Ramos (cell line): ENCODE data around the gene PALLD.

ENCODE experiments used
- in situ Hi-C: fragments of 300-500 bp; cut with MboI; formaldehyde crosslinking; loops from one replicate; pipeline ENCODE4 v1.14.3; 2022; ENCODE audit warnings: low sequenced_read_pairs; ENCODE audit not compliant: unreplicated experiment

PALLD gene

GRCh38 chr4:168771251-168771650 is 274.4 kb downstream of the PALLD start:
- in situ Hi-C loops, result no loop called here

- in situ Hi-C loops, result no loop called here
Measured at GRCh38 chr4:168773388-168774195, 276.7 kb downstream of the PALLD start.

- in situ Hi-C loops, result no loop called here
Measured at GRCh38 chr4:168776382-168776781, 279.5 kb downstream of the PALLD start.

- in situ Hi-C loops, result no loop called here
Measured at GRCh38 chr4:168777277-168777965, 280.6 kb downstream of the PALLD start.

- in situ Hi-C loops, result no loop called here
Measured at GRCh38 chr4:168781341-168781740, 284.5 kb downstream of the PALLD start.

GRCh38 chr4:168781926-168782325 is 285.1 kb downstream of the PALLD start:
- in situ Hi-C loops, result no loop called here

- in situ Hi-C loops, result no loop called here
Measured at GRCh38 chr4:168782439-168782838, 285.6 kb downstream of the PALLD start.

- in situ Hi-C loops, result no loop called here
Measured at GRCh38 chr4:168784786-168785461, 288.1 kb downstream of the PALLD start.

- in situ Hi-C loops, result no loop called here
Measured at GRCh38 chr4:168787334-168787733, 290.5 kb downstream of the PALLD start.

- in situ Hi-C loops, result no loop called here
Measured at GRCh38 chr4:168787801-168788595, 291.1 kb downstream of the PALLD start.

GRCh38 chr4:168790898-168791297 is 294.0 kb downstream of the PALLD start:
- in situ Hi-C loops, result no loop called here

- in situ Hi-C loops, result no loop called here
Measured at GRCh38 chr4:168791376-168791775, 294.5 kb downstream of the PALLD start.

- in situ Hi-C loops, result no loop called here
Measured at GRCh38 chr4:168793542-168793941, 296.7 kb downstream of the PALLD start.

GRCh38 chr4:168794092-168794707 is 297.3 kb downstream of the PALLD start:
- in situ Hi-C loops, result no loop called here

GRCh38 chr4:168794881-168795280 is 298.0 kb downstream of the PALLD start:
- in situ Hi-C loops, result no loop called here

GRCh38 chr4:168795346-168795745 is 298.5 kb downstream of the PALLD start:
- in situ Hi-C loops, result no loop called here

- in situ Hi-C loops, result no loop called here
Measured at GRCh38 chr4:168796362-168797106, 299.7 kb downstream of the PALLD start.

- in situ Hi-C loops, result no loop called here
Measured at GRCh38 chr4:168797194-168797593, 300.3 kb downstream of the PALLD start.

GRCh38 chr4:168797738-168798375 is 301.0 kb downstream of the PALLD start:
- in situ Hi-C loops, result no loop called here
